Endothelial cell of umbilical vein (primary cell): ENCODE results near the gene FERMT2. TPM values are rescaled to one million over a fixed set of nuclear protein-coding genes. Genes with fewer than 3 reads are reported as not detected.
A peak's percentile ranks its signal among the peaks of the same experiment; 100 is the strongest.

Experiments used
- BruUV-seq: library from RNA; stranded (reverse); fragments of 400-500 nt; replicated peaks from 2 replicates; lab custom pipeline; 2021; lab: Mats Ljungman, UMichigan
- CTCF ChIA-PET: fragments of 300-600, 350-600 bp; sonication (Branson Sonifier 250); formaldehyde crosslinking; loops from one replicate; lab custom pipeline; 2021; ENCODE audit warnings: antibody characterized with exemption, inconsistent platforms; lab: Charles Lee
- POLR2A ChIA-PET: fragments of 300-600, 350-600 bp; sonication (Branson Sonifier 250); formaldehyde crosslinking; loops from one replicate; lab custom pipeline; 2021; ENCODE audit warnings: antibody characterized with exemption, inconsistent platforms; lab: Charles Lee
- DNase-seq: peaks from one replicate; pipeline ENCODE4 v3.0.0-alpha.2; 2011; ENCODE audit warnings: low read depth, low spot score
- FAIRE-seq: peaks from 2 replicates; lab custom pipeline; 2011; peaks lifted over from hg19 to GRCh38; lab: Jason Lieb, UNC
- H2AFZ ChIP-seq: 2 replicates; pipeline ENCODE4 v1.6.0; 2012; ENCODE audit warnings: low read depth, low read length, control low read depth, inconsistent platforms
- H3K27ac ChIP-seq: 2 replicates; pipeline ENCODE4 v1.5.1; 2011; ENCODE audit warnings: low read depth, mild to moderate bottlenecking, control low read depth, low read length, moderate library complexity; ENCODE audit not compliant: insufficient read depth
- H3K27me3 ChIP-seq, 2 experiments: 2 replicates each; pipeline versions ENCODE4 v1.6.0 to v1.6.1; 2011; ENCODE audit warnings: low read length in 2 of 2, mixed read lengths in 1 of 2; ENCODE audit not compliant: control insufficient read depth in 2 of 2, insufficient read depth in 2 of 2
- H3K36me3 ChIP-seq, 2 experiments: 2 replicates in 1 of 2; 3 replicates in 1 of 2; pipeline ENCODE4 v1.5.1; 2011; ENCODE audit warnings: low read length in 2 of 2, mild to moderate bottlenecking in 1 of 2, moderate library complexity in 1 of 2; ENCODE audit not compliant: control insufficient read depth in 2 of 2, insufficient read depth in 2 of 2; ENCODE audit errors: extremely low read depth in 1 of 2
- H3K4me1 ChIP-seq: 3 replicates; pipeline ENCODE4 v1.5.1; 2011; ENCODE audit warnings: mild to moderate bottlenecking, low read length; ENCODE audit not compliant: control insufficient read depth, insufficient read depth; ENCODE audit errors: extremely low read depth
- H3K4me2 ChIP-seq: 2 replicates; pipeline ENCODE4 v1.6.1; 2011; ENCODE audit warnings: low read length, control low read depth, mixed read lengths; ENCODE audit not compliant: insufficient read depth
- H3K4me3 ChIP-seq, 3 experiments: fragments of 200-600 bp in 1 of 3; sonication (generic), shearing (Covaris generic) in 1 of 3; replicated peaks in 1 of 3; 2 replicates each; pipeline ENCODE4 v1.5.1; 2011 to 2016; ENCODE audit warnings: control low read depth in 3 of 3, low read length in 3 of 3, mild to moderate bottlenecking in 2 of 3, inconsistent platforms in 1 of 3, low read depth in 1 of 3, moderate library complexity in 1 of 3; ENCODE audit not compliant: insufficient read depth in 1 of 3
- H3K79me2 ChIP-seq: 2 replicates; pipeline ENCODE4 v1.6.0; 2012; ENCODE audit warnings: low read length, inconsistent platforms; ENCODE audit not compliant: control insufficient read depth, insufficient read depth
- H3K9ac ChIP-seq: replicated peaks from 2 replicates; pipeline ENCODE3; 2011; ENCODE audit warnings: low read length, control low read depth; ENCODE audit not compliant: insufficient read depth; ENCODE audit errors: extremely low read depth
- H3K9me1 ChIP-seq: replicated peaks from 3 replicates; pipeline ENCODE4 v1.6.0; 2011; ENCODE audit warnings: mild to moderate bottlenecking, low read length; ENCODE audit not compliant: control insufficient read depth, insufficient read depth; ENCODE audit errors: extremely low read depth
- H3K9me3 ChIP-seq: replicated peaks from 2 replicates; pipeline ENCODE4 v1.5.1; 2012; ENCODE audit warnings: low read length, inconsistent platforms; ENCODE audit not compliant: control insufficient read depth, insufficient read depth
- H4K20me1 ChIP-seq: replicated peaks from 2 replicates; pipeline ENCODE3; 2011; ENCODE audit warnings: mild to moderate bottlenecking, low read length; ENCODE audit not compliant: control insufficient read depth, insufficient read depth; ENCODE audit errors: extremely low read depth
- EZH2 ChIP-seq: IDR thresholded peaks from 2 replicates; pipeline ENCODE4 v1.6.1; 2012; ENCODE audit warnings: borderline replicate concordance, low read depth, mild to moderate bottlenecking, moderate library complexity, low read length, inconsistent platforms; ENCODE audit not compliant: severe bottlenecking
- FOS ChIP-seq: IDR thresholded peaks from 2 replicates; pipeline ENCODE4 v1.6.1; 2011; ENCODE audit warnings: mild to moderate bottlenecking, low read length, moderate library complexity, borderline replicate concordance; ENCODE audit not compliant: insufficient read depth
- GATA2 ChIP-seq: IDR thresholded peaks from 2 replicates; pipeline ENCODE4 v1.7.0; 2011; ENCODE audit warnings: low read depth, mild to moderate bottlenecking, moderate library complexity, mixed read lengths, low read length; ENCODE audit not compliant: insufficient read length, insufficient read depth
- JUN ChIP-seq: IDR thresholded peaks from 2 replicates; pipeline ENCODE4 v1.6.1; 2011; ENCODE audit warnings: borderline replicate concordance, low read depth; ENCODE audit not compliant: insufficient read length, insufficient read depth
- MYC ChIP-seq: IDR thresholded peaks from one replicate; pipeline ENCODE4 v1.6.1; 2011; ENCODE audit warnings: mild to moderate bottlenecking, low read depth, low read length
- POLR2A ChIP-seq: IDR thresholded peaks from 2 replicates; pipeline ENCODE4 v1.6.1; 2012; ENCODE audit warnings: low read depth, mild to moderate bottlenecking, control low read depth, low read length
- POLR2AphosphoS5 ChIP-seq: IDR thresholded peaks from 2 replicates; pipeline ENCODE4 v1.6.1; 2012; ENCODE audit warnings: low read depth, mild to moderate bottlenecking, control low read depth, low read length, moderate library complexity; ENCODE audit not compliant: insufficient read depth
- dilution Hi-C: fragments of 300-500 bp; cut with MboI; formaldehyde crosslinking; loops from one replicate; pipeline ENCODE4 v1.15.0; 2019; ENCODE audit warnings: low sequenced_read_pairs; ENCODE audit not compliant: extremely low pct_ligation_motif_present
- intact Hi-C: fragments of 100-400 bp; cut with micrococcal nuclease; formaldehyde crosslinking; loops from one replicate; pipeline ENCODE4 v1.10.0; 2022
- polyA plus RNA-seq, 4 experiments: library from polyadenylated mRNA; depleted of rRNA in 3 of 4; stranded (reverse) in 3 of 4; unstranded in 1 of 4; fragments of >200 nt; gene quantifications; 2 replicates each; pipeline versions ENCODE4 v1.2.1 to v1.2.3, GENCODE V29; 2011 to 2012; ENCODE audit warnings: missing spikeins in 1 of 4
- total RNA-seq: library from RNA; stranded (reverse); gene quantifications from 2 replicates; pipeline ENCODE4 v1.2.3, GENCODE V29; 2021
- TF ChIP-seq, protein P1 (sequence below), 2 donors: IDR thresholded peaks; 1 replicate in 1 of 2; 2 replicates in 1 of 2; pipeline ENCODE4 v1.5.1; 2011; ENCODE audit warnings: low read length in 2 of 2, mild to moderate bottlenecking in 2 of 2, moderate library complexity in 2 of 2, control low read depth in 1 of 2, inconsistent platforms in 1 of 2, low read depth in 1 of 2; ENCODE audit not compliant: insufficient read depth in 1 of 2; ENCODE audit errors: extremely low read depth in 1 of 2
- TF ChIP-seq, protein P2 (sequence below): IDR thresholded peaks from 2 replicates; pipeline ENCODE4 v1.6.1; 2011; ENCODE audit not compliant: insufficient read depth, insufficient read length

Gene FERMT2
- total and polyA plus RNA-seq, 2 donors (not counting 3 experiments of a cell fraction or from before 2014, with no cell fraction given), result 58.7 to 108 TPM

DNA sequence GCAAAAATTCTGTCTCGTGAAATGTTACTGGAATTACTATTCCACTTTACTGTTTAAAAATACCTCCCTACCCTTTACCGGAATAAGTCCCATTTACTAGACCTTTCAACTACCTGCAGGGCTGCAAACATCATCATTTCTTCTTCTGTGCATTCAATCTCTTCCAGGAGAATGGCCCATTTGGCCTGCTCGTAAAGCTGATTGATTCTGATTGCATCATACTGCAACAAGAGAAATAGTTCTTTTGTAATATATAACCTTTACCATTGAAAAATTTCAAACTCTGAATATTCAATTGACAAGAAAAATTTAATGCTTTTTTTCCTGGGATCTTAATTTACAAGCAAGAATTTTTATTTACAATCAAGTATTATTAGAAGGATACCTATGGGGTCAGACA lies 72.4 kb downstream of the FERMT2 start:
- H3K79me2 ChIP-seq, result peaks cover 5% of the 10 kb centered on the region
- H3K9me1 ChIP-seq, result no peaks in the 10 kb centered on the region
- H2AFZ ChIP-seq, result no peak overlapping the region
- H3K4me2 ChIP-seq, result no peak overlapping the region
- BruUV-seq, result no TSS peak
- FAIRE-seq (no peak), DNase-seq (no peak)
- H3K9me3 ChIP-seq, result no peaks in the 10 kb centered on the region
- CTCF ChIA-PET, result no interaction called here
- H3K9ac ChIP-seq, result no peak overlapping the region
- dilution Hi-C loops (no loop called here), intact Hi-C loops (no loop called here)
- POLR2A ChIA-PET, result no interaction called here
- no peak overlapping the region for H3K27ac ChIP-seq
- TF ChIP-seq EZH2 (no peak), GATA2 (no peak), POLR2AphosphoS5 (no peak), POLR2A (no peak), FOS (no peak)
- TF ChIP-seq, protein P1, sequence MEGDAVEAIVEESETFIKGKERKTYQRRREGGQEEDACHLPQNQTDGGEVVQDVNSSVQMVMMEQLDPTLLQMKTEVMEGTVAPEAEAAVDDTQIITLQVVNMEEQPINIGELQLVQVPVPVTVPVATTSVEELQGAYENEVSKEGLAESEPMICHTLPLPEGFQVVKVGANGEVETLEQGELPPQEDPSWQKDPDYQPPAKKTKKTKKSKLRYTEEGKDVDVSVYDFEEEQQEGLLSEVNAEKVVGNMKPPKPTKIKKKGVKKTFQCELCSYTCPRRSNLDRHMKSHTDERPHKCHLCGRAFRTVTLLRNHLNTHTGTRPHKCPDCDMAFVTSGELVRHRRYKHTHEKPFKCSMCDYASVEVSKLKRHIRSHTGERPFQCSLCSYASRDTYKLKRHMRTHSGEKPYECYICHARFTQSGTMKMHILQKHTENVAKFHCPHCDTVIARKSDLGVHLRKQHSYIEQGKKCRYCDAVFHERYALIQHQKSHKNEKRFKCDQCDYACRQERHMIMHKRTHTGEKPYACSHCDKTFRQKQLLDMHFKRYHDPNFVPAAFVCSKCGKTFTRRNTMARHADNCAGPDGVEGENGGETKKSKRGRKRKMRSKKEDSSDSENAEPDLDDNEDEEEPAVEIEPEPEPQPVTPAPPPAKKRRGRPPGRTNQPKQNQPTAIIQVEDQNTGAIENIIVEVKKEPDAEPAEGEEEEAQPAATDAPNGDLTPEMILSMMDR (IDR thresholded peaks at IDR 0.05; ENCODE audit: extremely low read depth in 1 of 2, insufficient read depth in 1 of 2, low read depth in 1 of 2, low read length in 2 of 2), result no peak
- H4K20me1 ChIP-seq, result no peaks in the 10 kb centered on the region
- H3K36me3 ChIP-seq, result peaks cover 4 to 18% of the 10 kb centered on the region in 2 experiments
- H3K4me1 ChIP-seq, result no peaks in the 10 kb centered on the region
- no peaks in the 10 kb centered on the region for H3K27me3 ChIP-seq
- H3K4me3 ChIP-seq, result no peak overlapping the region

DNA sequence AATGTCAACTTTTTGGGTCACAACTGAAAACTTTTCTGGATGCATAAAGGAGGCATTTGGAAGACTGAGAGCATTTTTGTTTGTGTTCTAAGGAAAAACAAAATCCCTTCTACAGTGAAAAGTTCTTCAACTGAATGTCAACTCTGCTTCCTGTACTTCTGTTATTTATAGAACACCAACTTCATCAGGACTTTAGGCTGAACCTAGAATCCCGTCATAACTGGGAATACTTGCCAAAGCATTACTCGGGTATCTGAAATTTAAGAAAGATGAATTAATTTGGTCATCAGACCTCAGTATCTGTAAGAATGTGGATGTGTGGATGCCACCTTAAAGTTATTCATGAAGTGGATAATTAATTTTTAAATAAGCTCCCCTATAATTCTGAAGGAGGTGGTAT lies 73.2 kb downstream of the FERMT2 start:
- dilution Hi-C loops (no loop called here), intact Hi-C loops (no loop called here)
- Histone ChIP-seq H4K20me1 (no peaks in the 10 kb centered on the region), H3K4me3 (no peak overlapping the region), H3K4me2 (no peak overlapping the region), H3K27ac (no peak overlapping the region), H2AFZ (no peak overlapping the region), H3K9ac (no peak overlapping the region), H3K9me1 (no peaks in the 10 kb centered on the region), H3K27me3 (no peaks in the 10 kb centered on the region), H3K4me1 (no peaks in the 10 kb centered on the region), H3K9me3 (no peaks in the 10 kb centered on the region), H3K36me3 (peaks cover 11 to 23% of the 10 kb centered on the region in 2 experiments), H3K79me2 (peaks cover 2% of the 10 kb centered on the region)
- TF ChIP-seq EZH2, result no peak
- no peak for TF ChIP-seq POLR2A
- no peak for TF ChIP-seq JUN
- no peak for TF ChIP-seq MYC
- no peak for TF ChIP-seq FOS
- TF ChIP-seq GATA2, result no peak
- TF ChIP-seq, protein P2, sequence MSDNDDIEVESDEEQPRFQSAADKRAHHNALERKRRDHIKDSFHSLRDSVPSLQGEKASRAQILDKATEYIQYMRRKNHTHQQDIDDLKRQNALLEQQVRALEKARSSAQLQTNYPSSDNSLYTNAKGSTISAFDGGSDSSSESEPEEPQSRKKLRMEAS, result no peak
- no peak for TF ChIP-seq POLR2AphosphoS5
- TF ChIP-seq, protein P1 (IDR thresholded peaks at IDR 0.05; ENCODE audit: extremely low read depth in 1 of 2, insufficient read depth in 1 of 2, low read depth in 1 of 2, low read length in 2 of 2), result no peak
- BruUV-seq, result no TSS peak
- POLR2A ChIA-PET, result no interaction called here
- peak; percentile 15 for DNase-seq
- CTCF ChIA-PET, result no interaction called here
- FAIRE-seq, result no peak
